GM08714 (cell line): Measurements from ENCODE around the gene TPM4.
"Not testable (repeated sequence)": the region's sequence is repeated elsewhere in the genome, so short reads cannot be mapped to it uniquely, and the experiment has no call there.

ENCODE experiments used
- H3K4me3 ChIP-seq: fragments of 200-500 bp; sonication (Bioruptor generic); 2 replicates; pipeline ENCODE4 v1.5.1; 2014; ENCODE audit warnings: mild to moderate bottlenecking, low read length, inconsistent platforms
- ZNF274 ChIP-seq: IDR thresholded peaks from 2 replicates; pipeline ENCODE4 v1.6.1; 2012; ENCODE audit warnings: mild to moderate bottlenecking, low read depth, low read length

TPM4 gene

DNA sequence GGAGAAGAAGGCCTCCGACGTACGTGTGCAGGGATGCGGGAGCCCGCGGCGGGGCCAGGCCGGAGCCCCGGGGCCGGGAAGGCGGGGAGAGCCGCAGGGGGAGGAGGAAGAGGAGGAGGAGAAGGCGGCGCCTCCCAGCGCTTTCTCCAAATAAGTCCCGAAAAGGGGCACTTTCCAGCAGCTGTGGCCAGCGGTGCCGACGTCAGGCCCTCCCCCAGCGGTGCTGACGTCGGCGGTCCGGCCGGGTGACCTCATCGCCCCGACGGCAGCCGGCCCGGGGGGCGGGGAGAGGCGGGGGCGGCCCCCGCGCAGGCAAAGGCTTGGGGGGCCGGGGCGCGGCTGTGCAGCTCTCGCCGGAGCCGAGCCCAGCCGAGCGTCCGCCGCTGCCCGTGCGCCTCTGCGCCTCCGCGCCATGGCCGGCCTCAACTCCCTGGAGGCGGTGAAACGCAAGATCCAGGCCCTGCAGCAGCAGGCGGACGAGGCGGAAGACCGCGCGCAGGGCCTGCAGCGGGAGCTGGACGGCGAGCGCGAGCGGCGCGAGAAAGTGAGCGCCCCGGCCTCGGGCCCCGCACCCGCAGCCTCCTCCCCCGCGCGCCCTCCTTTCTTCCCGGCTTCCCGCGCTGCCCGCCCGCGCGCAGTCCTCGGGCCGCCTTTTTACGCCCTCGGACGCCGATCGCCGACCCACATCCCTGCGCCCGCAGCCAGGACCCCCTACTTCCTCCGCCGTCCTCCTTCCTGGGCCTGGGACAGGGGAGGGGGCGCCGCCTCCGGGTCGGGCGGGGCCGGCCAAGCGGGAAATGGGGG is at the start of gene TPM4:
Gene TPM4, plus strand, starts transcription at position 342 of the 804 bp plus-strand sequence. Its CDS starts 71 bp downstream, at position 413.
- peak within 1 kb of the TSS; percentile 90 for H3K4me3 ChIP-seq
- no peak for TF ChIP-seq ZNF274

DNA sequence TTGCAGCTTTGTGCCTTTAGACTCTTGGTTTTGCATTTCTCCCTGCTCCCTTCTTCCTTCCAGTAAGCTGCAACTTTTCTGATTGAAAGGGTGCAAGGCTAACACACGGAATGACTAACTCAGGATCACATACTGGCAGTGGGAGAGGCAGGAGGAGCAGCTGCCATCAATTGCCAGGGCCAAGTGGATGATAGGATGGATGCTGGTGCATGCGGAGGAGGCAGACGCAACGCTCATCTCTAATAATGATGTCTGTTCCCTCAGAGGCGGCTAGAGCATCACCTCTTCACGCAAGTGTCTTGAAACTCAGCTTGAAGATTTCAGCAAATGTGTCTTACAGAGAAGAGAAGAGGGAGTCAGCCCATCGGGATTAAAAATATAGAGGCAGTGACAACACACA is 49.5 kb upstream of the TPM4 start:
- H3K4me3 ChIP-seq: no peak overlapping the region
- TF ChIP-seq ZNF274: no peak

DNA sequence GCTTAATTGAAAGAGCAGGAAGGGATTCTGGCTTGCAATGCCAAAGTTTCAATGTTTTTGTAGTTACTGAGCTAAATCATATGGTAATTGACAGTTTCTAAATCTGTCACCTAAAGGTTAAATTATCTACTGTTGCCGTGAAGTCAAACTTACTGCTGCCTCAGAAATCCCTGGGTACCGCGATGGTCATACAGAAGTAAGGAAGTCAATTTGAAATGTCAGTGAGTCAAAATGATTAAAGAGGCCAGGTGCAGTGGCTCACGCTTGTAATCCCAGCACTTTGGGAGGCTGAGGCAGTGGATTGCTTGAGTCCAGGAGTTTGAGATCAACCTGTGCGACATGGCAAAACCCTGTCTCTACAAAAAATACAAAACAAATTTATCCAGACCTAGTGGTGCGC is 48.8 kb upstream of the TPM4 start:
- H3K4me3 ChIP-seq: no peak overlapping the region
- no peak for TF ChIP-seq ZNF274

DNA sequence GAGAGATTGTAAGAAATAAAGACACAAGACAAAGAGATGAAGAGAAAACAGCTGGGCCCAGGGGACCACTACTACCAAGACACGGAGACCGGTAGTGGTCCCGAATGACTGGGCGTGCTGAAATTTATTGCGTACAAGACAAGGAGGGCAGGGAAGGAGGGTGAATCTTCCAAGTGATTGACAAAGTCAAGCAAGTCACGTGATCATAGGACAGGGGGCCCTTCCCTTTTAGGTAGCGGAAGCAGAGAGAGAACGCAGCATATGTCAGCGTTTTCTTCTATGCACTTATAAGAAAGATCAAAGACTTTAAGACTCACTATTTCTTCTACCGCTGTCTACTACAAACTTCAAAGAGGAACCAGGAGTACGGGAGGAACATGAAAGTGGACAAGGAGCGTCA is 46.1 kb upstream of the TPM4 start:
- not testable (repeated sequence) for H3K4me3 ChIP-seq

DNA sequence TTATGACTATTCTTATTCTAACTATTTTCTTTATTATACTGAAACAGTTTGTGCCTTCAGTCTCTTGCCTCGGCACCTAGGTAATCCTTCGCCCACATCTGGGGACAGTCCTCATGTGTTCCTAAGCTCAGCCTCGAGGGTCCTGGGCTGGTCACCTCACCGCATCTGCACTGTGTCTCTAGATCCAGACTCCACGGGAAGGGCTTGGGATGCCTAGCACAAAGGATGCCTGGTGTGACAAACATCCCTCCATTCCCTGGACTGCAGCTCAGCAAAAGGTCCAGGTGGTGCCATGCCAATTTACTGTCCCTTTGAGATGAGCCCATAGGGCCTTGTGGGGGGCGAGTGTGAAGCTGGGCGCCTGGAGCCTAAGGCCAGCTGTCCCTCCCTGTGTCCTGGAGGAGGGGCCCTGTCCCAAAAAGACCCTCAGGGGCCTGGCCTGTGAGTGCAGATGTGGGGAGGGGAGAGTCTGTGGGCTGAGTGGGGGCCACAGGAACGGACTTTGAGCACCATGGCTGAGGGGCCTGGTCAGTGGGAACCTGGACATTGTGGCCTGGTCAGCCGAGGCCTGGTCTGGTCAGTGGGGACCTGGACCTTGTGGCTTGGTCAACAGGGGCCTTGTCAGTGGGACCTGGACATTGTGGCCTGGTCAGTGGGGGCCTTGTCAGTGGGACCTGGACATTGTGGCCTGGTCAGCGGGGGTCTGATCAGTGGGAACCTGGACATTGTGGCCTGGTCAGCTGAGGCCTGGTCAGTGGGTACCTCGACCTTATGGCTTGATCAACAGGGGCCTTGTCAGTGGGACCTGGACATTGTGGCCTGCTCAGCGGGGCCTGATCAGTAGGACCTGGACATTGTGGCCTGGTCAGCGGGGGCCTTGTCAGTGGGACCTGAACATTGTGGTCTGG is 45.1 kb upstream of the TPM4 start:
- H3K4me3 ChIP-seq: no peak overlapping the region
- no peak for TF ChIP-seq ZNF274

DNA sequence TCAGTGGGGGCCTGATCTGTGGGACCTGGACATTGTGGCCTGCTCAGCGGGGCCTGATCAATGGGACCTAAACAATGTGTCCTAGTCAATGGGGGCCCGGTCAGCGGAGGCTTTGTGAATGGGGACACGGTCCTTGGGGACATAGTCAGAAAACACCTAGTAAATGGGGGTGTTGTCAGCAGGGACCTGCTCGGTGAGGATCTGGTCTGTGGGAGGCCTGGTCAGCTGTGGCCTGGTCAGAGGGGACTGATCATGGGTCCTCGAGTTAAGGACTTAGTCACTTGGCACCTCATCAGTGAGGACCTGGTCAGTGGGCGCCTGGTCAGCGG is 44.5 kb upstream of the TPM4 start:
- no peak for TF ChIP-seq ZNF274
- H3K4me3 ChIP-seq: no peak overlapping the region

DNA sequence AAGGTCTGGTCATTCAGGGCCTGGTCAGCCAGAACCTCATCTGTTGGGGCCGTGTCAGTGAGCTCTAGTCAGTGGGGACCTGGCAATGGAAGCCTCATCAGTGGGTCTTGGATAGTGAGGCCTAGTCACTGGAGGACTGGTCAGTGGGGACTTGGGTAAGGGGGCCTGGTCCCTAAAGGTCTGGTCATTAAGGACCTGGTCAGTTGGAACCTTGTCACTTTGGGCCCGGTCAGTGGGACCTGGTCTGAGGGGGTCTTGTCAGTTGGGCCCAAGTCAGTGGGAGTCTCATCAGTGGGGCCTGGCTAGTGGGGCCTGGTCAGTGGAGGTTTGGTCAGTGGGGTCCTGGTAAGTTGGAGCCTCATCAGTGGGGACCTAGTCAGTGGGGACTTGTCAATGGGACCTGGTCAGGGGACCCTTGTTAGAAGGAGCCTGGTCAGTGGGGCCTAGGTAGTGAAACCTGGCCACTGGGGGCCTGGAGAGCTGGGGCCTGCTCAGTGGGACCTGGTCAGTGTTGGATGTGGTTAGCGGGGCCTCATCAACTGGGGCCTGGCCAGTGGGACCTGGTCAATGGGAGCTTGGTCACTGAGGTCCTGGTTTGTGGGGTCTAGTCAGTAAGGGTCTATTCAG is 43.7 kb upstream of the TPM4 start:
- TF ChIP-seq ZNF274: no peak
- H3K4me3 ChIP-seq: no peak overlapping the region

DNA sequence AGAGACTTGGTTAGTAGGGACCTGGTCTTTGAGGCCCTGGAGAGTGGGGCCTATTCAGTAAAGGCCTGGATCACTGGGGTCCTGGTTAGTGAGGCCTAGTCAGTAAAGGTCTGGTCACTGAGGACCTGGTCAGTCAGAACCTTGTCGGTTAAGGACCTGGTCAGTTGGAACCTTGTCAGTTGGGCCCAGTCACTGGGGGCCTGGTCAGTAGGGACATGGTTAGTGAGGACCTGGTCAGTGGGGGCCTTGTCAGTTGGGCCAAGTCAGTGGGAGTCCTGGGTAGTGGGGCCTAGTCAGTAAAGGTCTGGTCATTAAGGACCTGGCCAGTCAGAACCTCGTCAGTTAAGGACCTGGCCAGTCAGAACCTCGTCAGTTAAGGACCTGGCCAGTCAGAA is 43.2 kb upstream of the TPM4 start:
- TF ChIP-seq ZNF274: no peak
- H3K4me3 ChIP-seq: no peak overlapping the region

DNA sequence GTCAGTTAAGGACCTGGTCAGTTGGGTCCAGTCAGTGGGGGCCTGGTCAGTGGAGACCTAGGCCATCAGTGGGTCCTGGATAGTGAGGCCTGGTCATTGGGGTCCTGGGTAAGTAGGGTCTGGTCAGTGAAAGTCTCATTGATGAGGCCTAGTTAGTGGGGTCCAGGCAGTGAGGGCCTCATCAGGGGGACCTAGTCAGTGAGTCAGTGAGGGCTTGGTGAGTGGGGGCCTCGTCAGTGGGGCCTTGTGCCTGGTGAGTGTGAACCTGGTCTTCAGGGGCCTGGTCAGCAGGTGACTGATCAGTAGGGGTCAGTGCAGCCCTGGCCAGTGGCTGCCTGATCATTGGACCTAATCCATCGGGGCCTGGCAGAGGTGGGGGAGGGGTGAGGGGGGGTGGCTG is 42.6 kb upstream of the TPM4 start:
- H3K4me3 ChIP-seq: no peak overlapping the region

DNA sequence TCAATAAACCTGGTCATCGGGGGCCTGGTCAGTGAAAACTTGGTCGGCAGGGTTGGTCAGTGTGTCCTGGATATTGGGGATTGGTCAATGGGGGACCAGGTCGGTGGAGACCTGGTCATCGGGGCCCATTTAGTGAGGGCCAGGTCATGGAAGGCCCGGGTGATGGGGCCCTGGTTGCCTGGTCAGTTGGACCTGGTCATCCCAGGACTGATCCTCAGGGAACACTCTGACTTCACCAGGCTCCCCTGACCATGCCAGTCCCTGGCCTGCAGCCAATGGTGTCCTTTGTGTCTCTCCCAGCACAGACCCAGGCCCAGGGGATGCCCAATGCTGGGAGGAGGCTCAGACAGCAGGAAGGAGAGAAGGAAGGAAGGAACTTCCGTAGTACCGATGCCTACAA is 42.1 kb upstream of the TPM4 start:
- H3K4me3 ChIP-seq: no peak overlapping the region
- TF ChIP-seq ZNF274: no peak

More for the DNA sequence above, 42.6 kb upstream of the TPM4 start:
- no peak for TF ChIP-seq ZNF274

DNA sequence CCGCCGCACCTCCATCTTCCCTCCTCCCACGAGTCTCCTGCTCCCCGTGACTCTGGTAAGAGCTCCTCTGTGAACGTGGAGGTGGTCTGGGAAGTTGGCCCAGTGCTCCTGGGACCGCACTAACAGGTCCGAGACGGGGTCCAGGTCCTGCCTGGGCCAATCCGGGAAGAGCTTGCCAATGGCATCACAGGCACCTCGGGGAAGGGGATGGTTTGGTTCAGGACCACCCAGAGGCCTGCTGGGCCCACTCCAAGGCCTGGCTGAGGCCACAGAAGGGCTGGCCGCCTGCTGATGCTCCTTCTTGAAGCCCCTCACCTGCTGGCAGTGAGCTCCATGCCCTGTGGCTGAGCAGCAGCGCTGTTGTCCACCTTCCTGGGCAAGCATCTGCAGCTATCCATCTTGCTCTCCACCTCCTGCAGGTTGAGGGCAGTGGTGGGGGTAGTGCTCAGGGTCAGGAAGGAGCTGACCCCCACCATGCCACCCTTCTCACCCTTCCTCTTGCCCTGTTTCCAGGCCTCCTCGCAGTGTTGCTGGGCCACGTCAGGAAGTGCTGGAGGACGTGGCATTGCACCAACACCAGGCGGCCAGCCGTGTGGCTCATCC is 41.2 kb upstream of the TPM4 start:
- no peak overlapping the region for H3K4me3 ChIP-seq
- TF ChIP-seq ZNF274: no peak

DNA sequence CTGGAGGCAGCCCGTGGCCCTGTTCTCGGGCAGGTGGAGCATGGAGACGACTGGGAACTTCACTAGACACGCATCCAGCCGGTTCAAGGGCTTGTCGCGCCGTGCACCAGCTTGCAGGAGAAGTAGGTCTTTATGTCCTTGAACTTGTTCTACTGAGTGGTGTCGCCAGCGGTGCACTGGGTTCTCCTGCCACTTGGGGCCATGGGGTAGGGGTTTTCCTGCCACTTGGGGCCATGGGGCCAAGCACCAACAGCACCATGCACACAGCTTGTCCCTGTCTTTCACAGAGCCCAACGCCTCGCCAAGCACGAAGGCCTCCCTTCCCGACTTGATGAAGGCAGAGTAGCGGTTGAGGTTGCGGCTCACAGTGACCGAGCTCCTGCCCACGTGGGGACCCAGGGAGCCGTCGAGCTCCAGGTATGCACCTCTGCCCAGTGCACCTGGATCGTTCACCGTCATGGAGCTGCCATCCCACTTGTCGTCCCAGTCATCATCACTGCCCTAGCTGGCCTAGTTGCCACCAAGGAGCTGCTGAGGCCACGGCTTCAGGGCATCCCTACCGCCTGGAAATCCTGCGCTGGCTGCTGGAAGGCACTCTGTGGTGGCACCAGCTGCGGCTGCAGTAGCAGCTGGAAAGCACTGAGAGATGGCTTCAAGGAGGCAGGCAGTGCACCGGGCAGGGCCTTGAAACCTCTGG is 40.5 kb upstream of the TPM4 start:
- H3K4me3 ChIP-seq: no peak overlapping the region
- no peak for TF ChIP-seq ZNF274

DNA sequence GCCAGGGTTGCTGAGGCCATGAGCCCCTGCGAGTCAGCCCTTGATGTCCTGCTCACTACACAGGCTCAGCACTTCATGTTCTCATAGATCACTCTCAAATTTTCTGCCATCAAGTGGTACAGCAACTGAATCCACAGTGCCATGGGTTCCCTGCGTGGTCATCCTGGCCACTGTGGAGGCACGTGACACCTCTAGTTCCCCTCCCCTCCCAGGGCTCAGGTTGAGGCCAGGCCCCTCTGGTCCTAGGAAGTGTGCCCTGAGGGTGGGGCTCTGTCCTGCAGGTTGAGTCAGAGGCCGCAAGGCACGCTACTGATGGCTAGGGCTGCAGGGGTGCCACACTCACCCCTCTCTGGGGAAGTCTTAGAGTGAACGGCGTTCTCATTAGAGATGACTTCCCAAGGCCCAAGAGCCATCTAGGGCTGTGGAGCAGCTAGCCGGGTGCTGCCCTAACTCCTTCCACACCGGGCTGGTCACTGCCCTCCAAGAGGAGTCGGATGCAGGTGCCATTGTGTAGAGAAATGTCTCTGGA is 39.8 kb upstream of the TPM4 start:
- TF ChIP-seq ZNF274: no peak
- no peak overlapping the region for H3K4me3 ChIP-seq

DNA sequence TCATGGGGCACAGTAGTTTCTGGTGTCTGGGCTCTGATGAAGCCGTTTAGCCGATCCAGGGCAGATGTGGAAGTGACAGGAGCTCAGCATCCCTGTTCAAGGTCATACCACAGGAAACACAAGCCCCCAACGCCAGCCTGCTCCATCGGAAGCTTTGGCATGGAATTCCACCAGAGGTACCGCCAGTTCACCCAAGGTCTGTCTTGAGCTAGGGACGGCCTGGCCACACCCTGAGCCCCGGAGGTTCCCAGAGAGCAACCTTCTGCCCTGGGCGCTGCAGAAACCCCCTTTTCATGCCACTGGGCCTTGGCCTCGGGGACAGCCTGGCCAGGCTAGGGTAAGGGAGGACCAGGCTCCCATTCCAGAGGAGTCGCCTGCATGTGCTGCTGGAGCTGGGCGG is 39.4 kb upstream of the TPM4 start:
- no peak overlapping the region for H3K4me3 ChIP-seq
- no peak for TF ChIP-seq ZNF274
